T-helper 2 cell treated with Interferon-gamma antibody and Interleukin-4, amounts not matched to agents 100 ng/mL and 5 ng/mL, for 36 hours (primary cell): ENCODE results near the gene GKN2. TPM values are rescaled to one million over a fixed set of nuclear protein-coding genes. Genes with fewer than 3 reads are reported as not detected.

Source experiments
- total RNA-seq: library from RNA; stranded (reverse); gene quantifications from 2 replicates; pipeline ENCODE4 v1.2.3, GENCODE V29; 2022

Gene GKN2
- total RNA-seq, 1 donor from 2014 or later, result not detected

Other genes starting within 250 kb of the GKN2 start
- 82.8 and 89.1 TPM in 2 replicates for gene ARHGAP25, start 218.1 kb downstream of the GKN2 start, total RNA-seq
- gene BMP10, start 81.5 kb downstream of the GKN2 start, total RNA-seq, result 0.09 TPM in 1 of 2 replicates, not detected in the other
- not detected in 2 replicates for gene GKN1, start 21.7 kb upstream of the GKN2 start, total RNA-seq
- 0.02 TPM in 1 of 2 replicates, not detected in the other for gene ANTXR1, start 60.3 kb upstream of the GKN2 start, total RNA-seq